Sciatic nerve (tissue), 2 donors: ENCODE results near the gene CA11. TPM values are rescaled to one million over a fixed set of nuclear protein-coding genes. Genes with fewer than 3 reads are reported as not detected.

Source experiments
- ATAC-seq: fragments of 200-7000 bp; cut with Tn5 transposase; one replicate; pipeline ENCODE4 v1.9.1; 2020; ENCODE audit warnings: mild to moderate bottlenecking, moderate library complexity
- DNase-seq: peaks from one replicate; pipeline ENCODE4 v3.0.0-alpha.2; 2020; ENCODE audit warnings: low spot score
- intact Hi-C: fragments of 100-400 bp; cut with DNase I; formaldehyde crosslinking; loops from one replicate; pipeline ENCODE4 v1.14.2; 2022
- total RNA-seq: library from RNA; stranded (reverse); fragmentation: NEBNext Ultra II Directional; extraction: Animal tissue kit (Norgen Biotek cat#: 25700); gene quantifications from one replicate; pipeline ENCODE4 v1.2.1, GENCODE V29; 2021
- donor health status: DM: no; HTN: no; CAD: no.
- donor health status: DM: no; HTN: no; CAD: no.

CA11 gene
- total RNA-seq, 1 donor from 2014 or later, result 10.5 TPM

DNA sequence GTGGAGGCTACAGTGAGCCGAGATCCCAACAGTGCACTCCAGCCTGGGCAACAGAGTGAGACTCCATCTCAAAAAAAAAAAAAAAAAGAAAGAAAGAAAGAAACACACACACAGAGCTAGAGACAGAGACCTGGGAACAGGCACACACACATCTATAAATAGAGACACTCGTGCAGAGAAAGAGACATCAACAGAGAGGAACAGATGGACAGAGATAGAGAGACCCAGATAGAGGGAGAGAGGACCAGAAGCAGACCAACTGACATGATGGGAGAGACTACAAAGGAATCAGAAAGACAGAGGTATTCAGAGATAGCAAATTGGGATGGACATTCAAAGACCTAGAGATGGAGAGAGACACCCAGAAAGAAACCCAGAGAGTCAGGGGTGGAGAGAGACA lies 2.1 kb upstream of the CA11 start:
- ATAC-seq, result no peak

DNA sequence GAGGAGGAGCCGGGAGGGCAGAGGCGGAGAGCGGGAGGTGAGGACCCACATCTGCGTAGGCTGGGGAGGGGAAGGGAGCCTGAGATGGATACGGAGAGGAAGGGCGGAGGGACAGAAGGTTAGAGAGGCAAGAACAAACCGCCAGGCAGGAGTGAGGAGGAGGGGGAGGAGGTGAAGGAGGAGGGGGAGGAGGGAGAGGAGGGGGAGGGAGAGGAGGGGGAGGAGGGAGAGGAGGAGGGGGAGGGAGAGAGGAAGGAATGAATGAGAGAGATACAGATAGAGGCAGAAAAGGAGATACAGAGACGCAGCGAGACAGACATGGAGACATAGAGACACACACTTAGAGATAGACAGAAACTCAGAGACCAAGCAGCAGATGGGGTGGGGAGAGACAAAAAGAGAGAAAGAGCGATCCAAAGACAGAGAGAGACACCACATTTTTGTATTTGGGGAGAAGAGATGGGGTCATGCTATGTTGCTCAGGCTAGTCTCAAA lies 782 bp upstream of the CA11 start:
- no peak for DNase-seq
- intact Hi-C loops, result no loop called here
- ATAC-seq, result no peak

More for the DNA sequence above, 2.1 kb upstream of the CA11 start:
- intact Hi-C loops, result no loop called here
- no peak for DNase-seq

DNA sequence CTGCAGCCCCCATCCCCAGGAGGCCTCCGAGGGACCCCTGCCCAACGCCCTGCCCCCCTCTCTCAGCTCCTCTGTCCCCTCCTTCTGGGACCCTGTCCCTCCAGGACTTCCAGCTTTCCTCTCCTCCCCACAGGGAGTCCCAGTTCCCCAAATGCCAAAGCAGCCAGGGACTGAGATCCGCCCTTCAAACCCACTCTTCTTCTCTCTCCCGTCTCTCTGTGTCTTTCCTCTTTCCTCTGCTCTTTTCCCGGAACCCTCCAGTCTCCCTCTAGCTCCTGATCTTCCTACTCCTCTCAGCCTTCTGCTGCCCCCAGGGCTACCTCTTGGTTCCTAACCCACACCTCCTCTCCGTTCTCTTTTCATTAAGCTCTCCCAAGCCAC lies 377 bp downstream of the CA11 start:
- ATAC-seq, result peak; percentile 5

DNA sequence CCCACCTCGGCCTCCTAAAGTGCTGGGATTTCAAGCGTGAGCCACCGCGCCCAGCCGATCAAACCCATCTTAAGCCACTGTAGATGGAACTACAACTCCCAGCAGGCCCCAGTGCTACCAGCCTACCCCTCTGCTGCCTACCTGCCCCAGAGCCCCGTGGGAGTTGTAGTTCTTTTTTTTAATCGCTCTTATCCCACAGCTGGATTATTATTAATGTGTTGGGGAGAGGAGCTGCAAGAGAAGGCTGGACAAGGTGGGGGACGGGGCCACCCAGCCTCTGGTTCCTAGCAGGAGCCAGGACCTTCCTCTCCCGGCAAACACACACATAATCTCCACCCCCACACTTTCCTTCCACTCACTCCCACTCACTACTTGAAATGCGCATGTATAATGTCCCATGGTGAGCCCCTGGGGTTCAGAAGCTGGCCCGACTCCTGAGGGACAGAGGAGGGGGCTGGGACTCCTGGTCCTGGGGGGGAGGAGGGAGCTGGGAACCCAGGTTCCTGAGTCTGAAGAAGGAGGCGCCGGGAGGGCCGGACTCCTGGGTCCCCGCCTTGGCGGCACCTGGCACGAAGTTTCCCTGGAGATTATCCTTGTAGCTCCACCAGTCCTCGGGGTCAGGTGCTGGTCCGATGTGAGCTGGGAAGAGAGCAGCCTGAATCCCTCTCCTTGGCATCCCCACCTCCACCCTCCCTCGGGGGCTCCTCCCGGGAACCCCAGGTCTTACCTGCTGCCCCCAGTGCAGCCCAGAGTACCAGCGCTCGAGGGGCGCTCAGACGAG lies 958 bp downstream of the CA11 start:
- intact Hi-C loops, result no loop called here
- ATAC-seq (peak; percentile 86), DNase-seq (peak; percentile 85)

More for the DNA sequence above, 377 bp downstream of the CA11 start:
- DNase-seq, result no peak
- intact Hi-C loops, result no loop called here

DNA sequence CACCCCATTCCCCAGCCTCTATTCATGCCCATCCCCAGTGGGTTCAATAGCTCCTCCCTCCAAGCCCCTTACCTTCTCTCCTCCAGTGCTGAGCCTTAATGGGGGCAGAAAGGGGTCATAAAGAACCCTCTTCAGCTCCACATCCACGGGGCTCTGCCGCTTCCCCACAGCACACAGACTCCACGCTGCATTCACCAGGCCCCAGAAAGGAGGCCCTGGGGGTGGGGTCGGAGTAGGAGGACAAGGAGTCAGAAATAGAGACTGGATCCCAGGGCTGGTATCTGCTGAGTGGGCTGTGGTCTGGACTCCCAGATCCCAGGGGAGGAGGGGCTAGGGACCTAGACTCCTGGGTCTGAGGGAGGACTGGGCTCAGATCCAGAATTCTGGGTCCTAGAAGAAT lies 1.6 kb downstream of the CA11 start:
- DNase-seq (peak; percentile 64), ATAC-seq (no peak)
- intact Hi-C loops, result no loop called here

DNA sequence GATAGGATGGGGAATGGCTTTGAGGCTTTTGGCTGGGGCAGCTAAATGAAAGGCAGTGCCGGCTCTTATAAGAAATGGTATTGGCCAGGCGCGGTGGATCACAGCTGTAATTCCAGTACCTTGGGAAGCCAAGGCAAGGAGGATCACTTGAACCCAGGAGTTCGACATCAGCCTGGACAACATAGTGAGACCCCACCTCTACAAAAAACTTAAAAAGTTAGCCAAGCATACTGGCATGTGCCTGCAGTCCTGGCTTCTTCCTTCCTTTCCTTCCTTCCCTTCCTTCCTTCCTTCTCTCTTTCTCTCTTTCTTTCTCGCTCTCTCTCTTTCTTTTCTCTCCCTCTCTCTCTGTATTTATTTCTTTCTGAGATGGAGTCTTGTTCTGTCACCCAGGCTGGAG lies 3.1 kb downstream of the CA11 start:
- intact Hi-C loops, result no loop called here
- no peak for DNase-seq
- no peak for ATAC-seq

DNA sequence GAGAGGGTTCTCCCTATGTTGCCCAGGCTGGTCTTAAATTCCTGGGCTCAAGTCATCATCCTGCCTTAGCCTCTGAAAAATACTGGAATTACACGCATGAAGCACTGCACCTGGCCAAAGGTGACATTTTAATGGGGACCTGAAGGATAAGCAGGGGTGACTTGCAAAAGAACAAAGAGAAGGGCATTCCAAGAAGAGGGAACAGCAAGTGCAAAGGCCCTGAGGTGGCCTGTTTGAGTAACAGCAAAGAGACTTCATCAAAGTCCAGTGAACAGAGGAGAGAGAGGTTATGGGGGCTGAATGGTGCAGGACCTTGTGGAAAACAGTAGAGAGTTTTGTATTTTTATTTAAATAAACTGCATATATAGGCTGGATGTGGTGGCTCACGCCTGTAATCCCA lies 4.1 kb downstream of the CA11 start:
- intact Hi-C loops, result no loop called here
- ATAC-seq (no peak), DNase-seq (no peak)

DNA sequence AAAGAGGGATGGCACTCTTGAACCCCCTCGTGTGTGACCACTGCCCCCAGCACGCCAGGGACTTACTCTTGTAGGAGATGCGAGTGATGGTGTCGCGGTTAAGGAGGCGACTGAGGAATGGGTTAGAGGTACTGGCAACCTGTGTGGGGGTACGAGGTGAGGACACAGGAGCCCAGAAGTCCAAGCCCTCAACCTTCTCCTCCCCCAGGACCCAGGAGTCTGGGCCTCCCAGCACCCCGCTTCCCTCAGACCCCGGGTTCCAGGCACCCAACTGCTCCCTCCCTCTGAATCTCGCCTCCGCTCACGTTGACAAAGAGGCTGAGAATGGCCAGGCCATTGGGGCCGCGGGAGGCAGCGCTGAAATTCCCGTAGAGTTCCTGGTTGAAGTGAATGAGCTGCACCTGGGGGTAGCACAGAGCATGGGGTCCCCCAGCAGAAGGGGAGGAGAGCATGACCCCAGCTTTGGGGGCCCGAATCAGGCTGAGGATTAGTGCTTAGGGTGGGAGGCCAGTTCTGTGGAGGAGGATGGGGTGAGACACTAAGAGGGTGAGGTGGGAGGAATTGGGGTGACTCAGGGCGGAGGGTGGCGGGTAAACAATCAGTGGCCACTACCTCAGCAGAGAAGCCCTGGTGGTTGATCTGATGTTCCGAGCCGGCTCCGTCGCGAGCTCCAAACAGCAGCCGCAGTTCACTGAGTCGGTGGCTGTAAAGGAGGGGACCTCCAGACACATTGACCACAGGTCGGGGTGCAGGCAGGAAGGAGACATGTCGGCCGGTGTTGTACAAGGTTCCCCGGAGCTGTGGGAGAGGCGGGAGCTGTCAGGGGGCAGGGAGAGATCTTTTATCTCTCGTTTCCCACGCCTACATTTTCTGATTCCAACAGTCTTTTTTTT lies 6.3 kb downstream of the CA11 start:
- intact Hi-C loops, result no loop called here
- no peak for ATAC-seq
- DNase-seq, result peak; percentile 67

DNA sequence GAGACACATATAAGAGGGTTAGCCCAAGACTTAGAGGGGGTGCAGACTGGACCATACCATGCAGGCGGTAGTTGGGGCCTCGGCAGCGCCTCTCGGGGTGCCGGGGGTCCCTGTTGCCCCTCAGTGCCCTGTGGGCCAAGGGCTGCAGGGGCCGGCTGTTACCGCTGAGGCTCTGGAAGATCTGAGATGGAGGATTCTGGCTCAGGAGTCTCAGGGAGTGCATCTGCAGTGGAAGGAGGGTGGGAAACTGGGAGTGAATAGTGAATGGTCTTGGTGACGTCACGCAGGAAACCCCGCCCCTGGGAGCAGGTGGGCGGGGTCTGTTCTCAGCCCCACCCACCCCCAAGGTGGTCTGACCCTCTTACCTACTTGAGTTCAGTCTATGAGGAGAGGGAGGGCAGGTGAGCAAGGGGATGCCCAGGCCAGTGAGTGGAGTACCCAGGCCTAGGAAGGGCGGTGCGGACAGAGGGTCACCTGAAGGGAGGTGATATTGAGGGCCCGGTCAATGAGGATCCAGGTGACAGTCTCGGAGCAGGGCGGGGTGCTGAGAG lies 7.1 kb downstream of the CA11 start:
- DNase-seq, result peak; percentile 66
- intact Hi-C loops, result no loop called here
- ATAC-seq, result no peak

DNA sequence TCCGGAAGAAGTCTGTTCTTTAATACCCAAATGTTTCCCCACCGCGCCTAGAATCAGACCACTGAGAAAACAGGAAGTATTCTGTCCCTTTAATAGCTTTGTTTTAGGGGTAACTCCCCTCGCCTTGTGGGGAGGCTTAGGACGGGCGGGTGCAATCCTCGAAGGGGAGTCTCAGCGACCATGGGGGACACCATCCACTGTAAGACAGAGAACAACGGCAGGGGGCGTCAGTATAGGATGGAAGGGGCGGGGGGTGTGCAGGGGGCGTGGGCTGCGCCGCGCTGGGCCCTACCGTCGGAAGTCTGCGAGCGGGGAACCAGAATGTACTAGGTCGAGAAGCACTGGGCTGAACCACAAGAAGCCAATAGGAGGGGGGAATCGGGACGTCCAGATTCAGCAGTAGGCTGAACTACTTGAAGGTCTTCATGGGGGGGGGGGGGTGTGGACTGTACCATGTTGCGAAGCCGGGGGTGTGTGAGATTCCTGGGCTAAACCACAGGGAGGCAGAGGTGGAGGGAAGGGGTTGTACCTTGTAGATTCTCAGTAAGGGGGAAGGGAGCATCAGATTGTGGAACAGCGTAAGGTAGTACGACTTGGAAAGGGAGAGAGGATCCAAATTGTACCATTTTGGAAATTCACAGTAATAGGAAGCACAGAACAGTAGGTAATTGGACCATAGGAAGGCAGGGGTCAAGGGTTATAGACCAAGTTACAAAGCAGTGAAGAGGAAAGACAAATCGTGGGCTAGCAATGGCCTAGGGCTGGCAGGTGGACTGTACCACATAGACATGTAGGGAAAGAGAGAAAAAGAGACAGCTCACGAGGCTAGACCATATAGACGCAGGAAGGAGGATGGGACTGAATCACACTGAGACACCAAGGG lies 7.8 kb downstream of the CA11 start:
- peak; percentile 68 for ATAC-seq
- peak; percentile 91 for DNase-seq
- intact Hi-C loops, result no loop called here

DNA sequence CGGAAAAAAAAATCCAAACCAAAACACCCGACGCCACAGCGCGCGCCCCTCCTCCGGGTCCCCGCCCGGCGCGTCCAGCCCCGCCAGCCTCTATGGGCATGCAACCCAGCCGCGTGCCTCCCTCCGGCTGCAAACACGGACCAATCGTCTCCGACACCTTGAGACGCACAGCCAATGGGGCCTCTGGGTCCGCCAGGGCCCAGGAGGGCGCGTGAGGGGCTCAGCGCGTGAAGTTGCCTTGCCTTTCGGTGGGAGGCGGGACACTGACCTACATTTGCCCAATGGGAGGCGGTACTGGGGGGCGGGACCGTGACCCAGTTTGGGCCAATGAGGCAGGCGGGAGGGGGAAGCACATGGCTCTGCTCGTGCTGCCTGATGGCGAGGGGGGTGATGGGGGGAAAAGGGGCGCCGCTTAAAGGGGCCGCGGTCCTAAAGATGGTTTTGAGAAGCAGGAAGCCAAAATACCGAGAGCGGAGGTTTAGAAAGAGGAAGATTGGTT lies 8.5 kb downstream of the CA11 start:
- DNase-seq (peak; percentile 99), ATAC-seq (peak; percentile 86)
- intact Hi-C loops, result no loop called here

DNA sequence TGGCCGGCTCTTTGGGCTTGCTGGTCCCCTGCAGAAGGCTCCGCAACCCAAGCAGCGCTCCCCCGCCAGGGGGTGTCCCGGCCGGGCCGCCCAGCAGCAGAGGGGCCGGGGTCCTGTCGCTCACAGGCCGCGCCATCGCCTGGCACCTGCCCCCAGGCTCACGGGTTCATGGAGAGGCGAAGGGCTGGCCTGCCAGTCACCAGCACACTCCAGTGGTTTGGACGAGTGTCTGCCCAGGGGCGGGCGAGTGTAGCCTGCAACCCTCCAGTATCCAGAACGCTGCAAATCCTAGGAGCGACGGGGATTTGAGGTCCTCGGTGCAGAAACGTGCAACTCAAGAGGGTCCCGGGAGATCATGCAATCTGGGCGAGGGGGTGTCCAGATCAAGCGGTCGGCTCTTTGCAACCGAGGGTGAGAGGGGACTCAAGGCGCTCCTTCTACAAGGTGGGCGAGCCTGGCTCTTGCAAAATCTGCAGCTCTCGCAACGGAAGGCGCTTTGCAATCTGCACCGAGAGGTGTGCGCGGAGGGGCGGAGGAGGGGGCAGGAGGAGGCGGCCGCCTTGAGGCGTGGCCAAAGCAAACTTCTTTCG lies 9.0 kb downstream of the CA11 start, which contains the start of gene DBP:
Gene DBP, minus strand, starts transcription at position 521 of the 590 bp plus-strand sequence. Its CDS starts 385 bp downstream, at position 136.
- intact Hi-C loops, result no loop called here
- ATAC-seq, result peak; percentile 3

DNA sequence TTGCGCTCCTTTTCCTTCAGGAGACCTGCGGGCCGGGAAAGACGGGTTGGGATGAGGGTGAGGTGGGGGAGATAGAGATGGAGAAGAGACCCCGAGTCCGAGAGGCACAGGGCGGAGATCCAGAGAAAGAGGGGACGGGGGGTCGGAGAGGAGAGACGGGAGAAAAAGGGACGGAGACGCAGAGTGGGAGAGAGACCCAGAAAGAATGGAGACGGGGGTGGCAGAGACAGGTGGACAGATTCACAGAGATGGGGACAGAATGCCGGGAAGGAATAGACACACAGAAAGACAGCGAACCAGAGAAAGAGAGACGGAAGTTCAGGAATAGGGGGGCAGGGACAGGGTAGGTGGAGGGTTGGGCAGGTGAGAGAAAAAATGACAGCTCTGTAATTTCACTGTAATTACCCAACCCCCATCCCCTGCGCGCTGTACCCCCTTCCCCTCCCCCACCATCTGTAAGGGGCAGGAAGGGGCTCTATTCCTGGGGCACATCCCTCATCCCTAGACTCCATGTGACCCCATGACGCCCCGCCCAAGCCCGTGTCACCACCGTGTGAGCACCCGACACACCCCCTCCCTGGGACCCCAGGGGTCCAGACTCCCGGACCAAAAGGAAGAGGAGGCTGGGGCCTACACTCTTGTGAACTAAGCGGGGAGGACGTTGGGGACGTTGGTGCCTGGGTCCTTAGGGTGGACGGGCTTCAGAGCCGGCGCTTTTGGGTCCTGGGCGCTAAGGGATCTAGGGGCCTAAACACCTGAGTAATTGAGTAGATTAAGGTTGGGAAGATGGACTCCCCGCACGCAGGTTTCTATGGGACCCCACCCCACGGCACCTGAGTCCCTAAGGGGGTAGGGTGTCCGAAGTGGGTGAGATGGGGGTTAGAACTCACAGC lies 9.8 kb downstream of the CA11 start:
- DNase-seq (peak; percentile 87), ATAC-seq (no peak)
- intact Hi-C loops, result no loop called here

More for the DNA sequence above, 9.0 kb downstream of the CA11 start, which contains the start of gene DBP:
- DNase-seq, result peak; percentile 83

DNA sequence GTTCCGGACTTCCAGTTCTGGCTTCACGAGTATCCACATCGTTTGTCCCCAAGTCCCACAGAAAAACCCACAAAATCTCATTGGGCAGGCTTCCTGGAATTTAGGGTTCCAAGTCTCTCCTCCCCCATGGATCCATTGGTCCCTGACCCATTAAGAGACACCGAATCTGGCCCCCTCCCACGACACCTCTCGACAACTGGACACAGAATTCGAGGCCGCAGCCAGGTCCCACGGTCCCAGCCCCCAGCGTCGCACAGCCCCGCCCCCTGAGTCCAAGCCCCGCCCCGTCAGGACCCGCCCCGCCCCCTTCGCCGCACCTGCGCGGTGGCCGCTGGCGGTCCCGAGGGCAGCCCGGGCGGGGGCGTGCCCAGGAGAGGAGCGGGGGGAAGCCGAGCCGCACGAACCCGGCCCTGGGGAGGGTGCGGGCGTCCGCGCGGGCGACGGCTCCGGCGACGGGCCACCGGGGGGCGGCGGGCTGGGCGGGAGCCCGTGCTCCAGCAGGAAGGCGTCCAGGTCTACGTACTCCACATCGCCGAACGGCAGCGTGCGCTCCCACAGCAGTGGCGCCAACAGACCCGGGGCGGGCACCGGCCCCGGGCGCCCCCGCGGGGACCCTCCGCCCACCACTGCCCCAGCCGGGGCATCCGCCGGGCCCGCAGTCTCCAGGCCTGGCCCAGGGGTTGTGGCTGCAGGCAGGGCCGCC lies 10.6 kb downstream of the CA11 start:
- intact Hi-C loops, result no loop called here
- DNase-seq (peak; percentile 86), ATAC-seq (peak; percentile 33)

DNA sequence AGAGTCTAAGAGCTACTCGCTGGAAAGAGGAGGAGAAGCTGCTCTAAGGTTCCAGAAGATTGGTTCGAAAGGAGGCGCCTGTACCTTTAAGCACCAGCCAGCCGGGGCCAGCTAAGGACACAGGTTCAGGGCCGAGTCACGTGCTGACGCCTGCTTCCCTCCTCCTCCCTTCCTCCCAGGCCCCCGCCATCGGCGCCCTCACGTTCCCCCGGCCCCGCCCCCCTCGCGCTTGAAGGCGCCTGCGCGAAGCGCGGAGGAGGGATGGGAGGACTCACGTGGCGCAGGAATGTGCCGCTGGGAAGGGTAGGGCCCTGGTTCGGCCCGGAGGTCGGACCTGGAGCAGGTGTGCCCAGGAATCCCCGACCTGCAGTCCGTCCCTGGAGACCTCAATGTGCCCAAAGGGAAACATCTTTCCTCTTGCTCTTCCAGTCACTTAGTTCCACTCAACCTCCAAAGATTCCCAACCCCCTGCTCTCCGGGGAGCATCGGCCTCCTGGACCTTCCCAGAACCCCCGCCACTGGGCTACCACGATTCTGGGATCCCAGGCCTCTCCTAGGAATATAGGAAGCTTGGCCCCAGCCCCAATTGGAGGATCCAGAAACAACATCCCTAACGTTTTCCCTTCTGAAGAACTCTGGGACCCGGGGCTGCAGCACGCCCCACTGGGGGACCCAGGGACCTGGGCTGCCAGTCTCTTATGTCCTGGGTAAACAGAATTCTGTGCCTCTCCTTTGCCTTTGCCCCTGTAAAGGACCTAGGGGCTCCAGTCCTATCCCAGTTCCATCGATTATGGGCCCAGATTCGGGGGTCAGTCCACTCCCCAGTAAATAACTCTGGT lies 11.3 kb downstream of the CA11 start:
- peak; percentile 66 for ATAC-seq
- DNase-seq, result peak; percentile 98
- intact Hi-C loops, result no loop called here

DNA sequence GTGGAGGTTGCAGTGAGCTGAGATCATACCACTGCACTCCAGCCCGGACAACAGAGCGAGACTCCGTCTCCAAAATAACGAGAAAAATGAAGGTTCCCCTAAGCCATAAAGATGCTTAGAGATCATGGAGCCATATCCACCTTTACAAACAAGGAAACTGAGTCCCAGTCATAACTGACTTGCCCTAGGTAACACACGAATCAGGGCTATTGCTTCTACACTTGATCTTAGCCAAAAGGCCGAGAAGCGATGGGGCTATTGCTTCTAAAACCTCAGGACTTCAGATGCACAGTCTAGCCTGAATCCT lies 12.0 kb downstream of the CA11 start:
- intact Hi-C loops, result no loop called here
- no peak for ATAC-seq
- no peak for DNase-seq
